ENCODE measurements around the gene CMTM7.
"Not testable (repeated sequence)": the region's sequence is repeated elsewhere in the genome, so short reads cannot be mapped to it uniquely, and the experiment has no call there.

The CMTM7 gene

DNA sequence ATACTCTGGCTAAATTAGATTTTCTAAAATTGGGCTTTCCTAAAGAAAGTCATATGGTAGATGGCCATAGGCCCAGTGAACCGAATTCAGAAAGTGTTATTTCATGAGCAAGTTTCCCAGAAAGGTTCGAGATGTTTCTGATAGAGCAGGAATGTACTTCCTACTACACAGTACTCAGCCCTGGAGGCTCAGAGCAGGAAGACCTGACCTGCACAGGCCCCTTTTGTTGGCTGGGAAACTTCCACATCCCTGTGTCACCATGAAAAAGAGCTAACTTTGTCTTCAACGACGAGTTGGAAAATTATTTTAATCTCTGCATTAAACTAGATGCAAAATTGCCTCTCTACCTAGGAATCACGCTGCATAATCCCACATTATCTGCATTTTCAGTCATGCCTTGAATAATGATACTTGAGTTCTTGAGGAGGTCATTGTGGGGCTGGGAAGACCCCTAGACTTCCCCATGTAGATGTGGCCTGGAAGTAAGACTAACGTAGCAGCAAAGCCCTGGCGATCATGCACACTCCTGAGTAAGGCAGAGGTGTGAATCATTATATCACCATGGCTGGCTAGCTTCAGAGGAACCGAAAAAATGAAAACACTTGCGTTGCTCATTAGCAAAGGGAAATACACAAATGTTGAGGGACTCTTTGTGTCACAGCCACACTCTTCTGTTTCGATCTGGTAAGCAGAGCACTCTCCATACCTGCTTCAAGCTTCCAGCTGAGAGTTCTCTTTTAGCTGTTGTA lies 47.1 kb downstream of the CMTM7 start:
- ATAC-seq (peak; percentile 88), DNase-seq (peak; percentile 49)

DNA sequence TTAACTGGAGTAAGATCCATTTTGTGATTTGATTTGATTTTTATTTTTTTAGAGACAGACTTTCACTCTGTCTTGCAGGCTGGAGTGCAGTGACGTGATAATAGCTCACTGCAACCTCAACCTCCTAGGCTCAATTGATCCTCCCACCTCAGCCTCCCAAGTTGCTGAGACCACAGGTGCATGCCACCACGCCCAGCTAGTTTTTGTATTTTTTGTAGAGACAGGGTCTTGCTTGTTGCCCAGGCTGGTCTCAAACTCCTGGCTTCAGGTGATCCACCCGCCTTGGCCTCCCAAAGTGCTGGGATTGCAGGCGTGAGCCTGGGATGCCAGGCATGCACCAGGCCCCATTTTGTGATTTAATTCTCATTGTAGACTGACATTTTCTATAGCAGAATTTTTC lies 47.8 kb downstream of the CMTM7 start:
- not testable (repeated sequence) for ATAC-seq, DNase-seq

DNA sequence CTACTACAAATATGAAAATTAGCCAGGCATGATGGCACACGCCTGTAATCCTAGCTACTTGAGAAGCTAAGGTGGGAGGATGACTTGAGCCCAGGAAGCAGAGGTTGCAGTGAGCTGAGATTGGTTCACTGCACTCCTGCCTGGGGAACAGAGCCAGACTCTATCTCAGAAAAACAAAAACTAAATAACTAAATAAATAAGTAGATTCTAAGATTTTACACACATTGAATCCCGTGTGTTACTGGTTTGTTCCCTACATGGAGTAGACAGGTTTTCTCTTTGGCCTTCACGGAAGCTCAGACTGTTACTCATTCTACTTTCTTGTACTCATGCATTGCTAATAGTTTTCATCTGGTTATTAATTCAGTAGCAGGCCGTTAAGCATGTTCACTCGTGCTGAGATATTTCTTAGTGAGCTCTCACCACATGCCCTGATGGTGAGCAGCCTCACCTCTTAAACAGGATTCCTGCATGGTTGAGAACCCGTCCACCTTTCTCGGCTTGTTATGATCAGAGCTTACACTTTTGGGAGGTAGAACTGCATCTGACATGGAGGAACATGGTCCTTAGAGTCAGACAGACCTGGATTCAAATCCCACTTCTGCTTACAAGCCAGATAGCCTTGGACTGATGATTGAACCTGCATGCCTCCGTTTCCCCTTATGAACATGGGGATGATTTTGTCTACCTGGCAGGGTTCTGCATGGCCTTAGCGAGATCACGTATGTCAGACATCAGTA lies 49.1 kb downstream of the CMTM7 start:
- DNase-seq (peak; percentile 0), ATAC-seq (no peak)

DNA sequence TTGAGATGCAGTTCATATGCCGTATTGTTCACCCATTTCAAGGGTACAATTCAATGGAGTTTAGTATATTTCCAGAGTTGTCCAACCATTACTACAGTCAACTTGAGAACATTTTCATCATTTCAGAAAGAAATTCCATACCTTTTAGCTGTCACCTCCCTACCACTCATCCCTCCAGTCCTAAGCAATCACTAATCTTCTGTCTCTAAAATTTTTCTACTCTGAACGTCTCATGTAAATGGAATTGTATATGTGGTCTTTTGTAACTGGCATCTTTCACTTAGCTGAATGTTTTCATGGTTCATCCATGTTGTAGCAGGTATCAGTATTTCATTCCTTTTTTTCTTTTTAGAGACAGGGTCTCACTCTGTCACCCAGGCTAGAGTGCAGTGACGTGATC lies 51.1 kb downstream of the CMTM7 start:
- DNase-seq (no peak), ATAC-seq (no peak)

DNA sequence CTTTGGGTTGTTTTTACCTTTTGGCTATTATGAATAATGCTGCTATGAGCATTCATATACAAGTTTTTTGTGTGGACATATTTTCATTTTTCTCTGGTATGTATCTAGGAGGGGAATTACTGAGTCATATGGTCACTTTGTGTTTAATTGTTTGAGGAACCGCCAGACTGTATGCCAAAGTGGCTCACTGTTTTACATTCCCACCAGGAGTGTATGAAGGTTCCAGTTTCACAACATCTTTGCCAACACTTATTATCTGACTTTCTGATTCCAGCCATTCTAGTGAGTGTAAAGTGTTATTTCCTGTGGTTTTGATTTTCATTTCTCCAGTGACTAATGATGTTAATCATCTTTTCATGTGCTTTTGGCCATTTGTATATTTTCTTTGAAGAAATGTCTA lies 51.8 kb downstream of the CMTM7 start:
- DNase-seq, result peak; percentile 3

DNA sequence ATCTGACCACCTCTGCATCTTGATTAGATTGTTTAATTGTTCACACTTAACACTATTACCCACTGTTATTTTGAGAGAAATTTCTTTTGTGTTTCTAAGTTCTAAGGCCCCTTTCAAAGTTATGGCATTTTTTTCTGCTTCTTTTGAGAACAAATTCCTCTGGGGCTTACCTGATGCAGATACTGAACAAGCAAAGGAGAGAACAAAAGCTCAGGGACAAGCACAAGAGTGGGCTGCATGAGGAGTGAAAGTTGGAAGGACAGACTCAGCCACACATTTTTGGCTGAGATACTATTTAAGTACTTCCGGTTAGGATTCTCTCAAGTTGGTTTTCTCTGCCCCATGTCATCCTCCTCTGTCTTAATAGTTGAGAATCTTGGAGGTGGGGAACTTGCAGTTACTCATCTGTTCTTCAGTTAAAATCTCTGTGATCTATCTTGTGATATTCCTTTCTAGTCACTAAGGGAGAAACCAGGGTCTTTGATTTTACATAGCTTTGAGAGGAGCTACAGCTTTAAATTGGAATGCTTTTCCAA lies 56.3 kb downstream of the CMTM7 start:
- DNase-seq (no peak), ATAC-seq (no peak)

More for the DNA sequence above, 51.8 kb downstream of the CMTM7 start:
- ATAC-seq, result peak; percentile 49

DNA sequence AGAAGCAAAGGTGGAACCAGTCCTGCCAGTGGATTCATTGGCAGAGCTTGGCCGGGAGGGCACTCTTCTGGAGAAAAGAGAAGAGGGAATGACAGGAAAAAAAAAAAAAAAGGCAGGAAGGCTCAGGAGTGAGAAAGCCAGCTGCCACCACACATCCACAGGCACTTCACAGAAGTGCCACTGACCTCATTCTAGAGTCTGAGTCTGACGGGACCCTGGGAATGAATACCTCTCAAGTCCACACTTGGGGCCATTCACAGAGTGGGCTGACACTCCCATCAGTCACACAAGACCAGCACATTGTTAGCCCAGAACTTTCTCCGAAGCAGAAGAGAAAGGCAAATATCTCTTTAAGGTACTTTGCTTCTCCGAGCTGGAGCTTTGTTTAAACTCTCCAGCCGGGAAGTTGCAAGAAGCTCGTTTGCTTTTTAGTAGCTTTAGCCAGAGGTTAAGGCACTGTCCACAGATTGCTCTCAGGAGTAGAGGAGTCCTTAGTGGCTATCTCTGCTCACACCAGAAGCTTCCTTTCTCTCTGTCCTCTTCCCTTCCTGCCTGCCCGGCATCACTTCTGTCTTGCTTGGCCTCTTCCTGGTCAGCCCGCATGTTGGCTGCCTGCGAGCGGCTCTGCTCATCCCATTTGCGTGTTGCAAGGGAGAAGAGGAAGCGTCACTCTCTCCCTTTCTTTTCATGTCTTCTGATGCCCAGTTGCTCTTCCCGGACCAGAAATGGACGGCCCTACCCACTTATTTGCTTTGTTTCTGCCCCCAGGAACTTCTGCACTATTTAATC lies 57.2 kb downstream of the CMTM7 start:
- DNase-seq (no peak), ATAC-seq (no peak)

DNA sequence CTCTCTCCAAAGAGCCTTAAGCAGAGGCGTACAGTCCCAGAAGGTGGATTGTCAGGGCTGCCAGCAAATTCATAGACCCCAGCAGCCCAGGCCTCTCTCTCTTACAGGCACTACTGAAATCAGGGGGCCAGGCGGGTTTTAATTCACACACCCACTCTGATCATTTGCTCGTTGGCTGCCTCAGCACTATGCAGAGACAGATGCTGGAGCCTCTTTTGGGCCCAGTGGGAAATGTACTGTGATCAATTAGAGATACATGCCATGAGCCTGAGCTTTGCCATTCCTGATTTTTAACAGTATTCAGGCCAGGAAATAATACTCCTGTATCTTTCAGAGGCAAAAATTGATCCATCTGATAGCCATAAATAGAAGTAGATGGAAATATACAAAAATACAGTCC lies 58.0 kb downstream of the CMTM7 start:
- ATAC-seq (no peak), DNase-seq (no peak)

DNA sequence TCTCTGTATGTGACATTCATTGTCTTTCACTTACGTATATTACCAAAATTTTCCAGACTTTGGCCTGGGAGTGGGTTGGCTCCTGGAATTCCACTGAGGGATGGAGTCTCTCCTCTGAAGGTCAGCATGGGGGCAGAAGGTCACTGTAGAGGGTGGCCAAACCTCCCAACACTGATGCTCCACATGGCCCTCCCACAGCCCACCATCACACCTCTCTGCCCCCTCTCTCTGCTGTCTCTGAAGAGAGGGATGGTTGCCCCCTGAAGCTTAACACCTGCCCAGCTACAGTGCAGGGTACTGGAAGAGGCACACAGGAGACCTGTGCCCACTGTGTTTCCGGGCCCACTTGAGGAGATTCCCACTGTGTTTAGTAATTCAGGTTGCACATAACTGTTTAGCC lies 58.8 kb downstream of the CMTM7 start:
- no peak for DNase-seq
- no peak for ATAC-seq

DNA sequence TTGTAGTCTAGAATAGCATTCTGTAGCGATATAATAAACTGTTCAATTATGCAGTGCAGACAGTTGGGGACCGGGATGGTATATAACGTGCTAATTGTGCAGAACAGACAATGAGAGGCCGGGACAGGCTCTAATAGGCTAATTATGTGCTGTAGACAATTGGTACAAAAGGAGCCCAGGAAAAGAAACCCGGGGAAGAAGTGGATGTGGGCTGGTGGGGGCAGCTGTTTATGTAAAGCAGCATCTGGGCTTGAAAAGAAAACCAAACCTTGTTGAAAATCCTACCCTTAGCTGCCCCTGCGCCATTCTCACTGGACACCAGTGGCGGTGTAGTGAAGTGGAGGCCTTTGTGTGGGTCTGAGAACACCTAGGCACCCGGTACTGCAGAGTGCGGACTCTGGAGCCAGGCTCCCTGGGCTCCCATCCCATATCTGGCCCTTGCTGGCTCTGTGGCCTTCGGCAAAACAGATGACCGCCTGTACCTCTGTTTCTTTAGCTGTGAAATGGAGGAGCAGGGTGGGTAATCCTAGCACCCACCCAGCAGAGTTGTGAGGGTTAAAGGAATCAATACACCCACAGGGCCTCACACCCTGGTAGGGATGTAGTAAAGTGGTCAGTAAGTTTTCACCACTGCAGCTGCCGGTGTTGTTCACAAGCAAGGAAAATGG lies 59.5 kb downstream of the CMTM7 start:
- ATAC-seq (no peak), DNase-seq (peak; percentile 0)

DNA sequence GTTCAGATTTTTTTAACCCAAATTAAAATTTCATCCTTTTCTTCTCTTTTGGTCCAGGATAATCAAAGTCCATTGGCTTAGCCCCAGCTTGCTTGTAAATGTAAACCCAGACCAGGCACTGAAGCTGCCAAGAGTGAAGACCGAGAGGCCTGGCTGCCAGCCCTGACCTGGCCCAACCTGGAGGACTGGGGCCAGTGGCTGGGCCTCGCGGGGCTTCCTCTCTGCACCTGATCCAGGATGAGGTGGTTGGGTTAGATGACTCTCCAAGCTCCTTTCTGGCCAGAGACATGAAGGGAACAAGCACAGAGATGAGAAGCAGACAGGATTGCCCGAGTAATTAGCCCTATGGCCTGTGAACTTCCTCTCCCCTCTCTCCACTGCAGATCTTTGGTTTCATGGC lies 60.4 kb downstream of the CMTM7 start:
- DNase-seq (no peak), ATAC-seq (no peak)

DNA sequence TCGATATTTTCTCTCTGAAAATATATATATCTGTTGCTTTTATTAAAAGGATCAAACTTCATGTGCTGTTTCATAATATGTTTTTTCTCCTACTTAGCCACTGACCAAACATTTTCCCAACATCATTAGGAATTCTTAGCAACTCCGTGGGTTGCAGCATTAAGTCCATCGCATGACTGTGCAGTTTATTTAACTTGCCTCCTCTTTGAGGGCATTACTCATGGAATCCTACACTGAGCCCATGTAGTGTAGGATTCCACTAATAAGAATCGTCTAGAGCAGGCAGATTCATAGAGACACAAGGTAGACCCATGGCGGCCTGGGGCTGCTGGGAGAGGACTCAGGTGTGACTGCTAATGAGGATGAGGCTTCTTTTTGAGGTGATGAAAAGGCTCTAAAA lies 61.7 kb downstream of the CMTM7 start:
- DNase-seq (no peak), ATAC-seq (no peak)

DNA sequence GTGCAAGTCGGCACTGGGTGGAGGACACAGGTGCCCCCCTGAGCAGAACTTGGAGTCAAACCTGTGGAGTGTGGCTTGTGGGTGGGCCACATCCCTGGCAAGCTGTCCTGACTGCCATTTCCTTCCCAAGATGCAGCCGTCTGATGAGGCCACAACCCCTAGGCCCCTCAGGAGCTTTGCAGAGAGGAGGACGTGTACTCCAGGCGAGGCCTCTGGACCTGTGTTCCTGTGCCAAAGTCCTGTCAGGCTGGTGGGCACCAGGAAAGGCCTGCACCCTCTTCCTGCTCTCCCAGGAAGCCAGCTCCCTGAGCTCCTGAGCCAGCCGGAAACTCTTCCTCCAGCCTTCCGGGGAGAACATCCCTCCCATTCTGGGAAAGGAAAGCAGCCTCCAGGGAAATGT lies 62.5 kb downstream of the CMTM7 start:
- ATAC-seq (no peak), DNase-seq (peak; percentile 2)

DNA sequence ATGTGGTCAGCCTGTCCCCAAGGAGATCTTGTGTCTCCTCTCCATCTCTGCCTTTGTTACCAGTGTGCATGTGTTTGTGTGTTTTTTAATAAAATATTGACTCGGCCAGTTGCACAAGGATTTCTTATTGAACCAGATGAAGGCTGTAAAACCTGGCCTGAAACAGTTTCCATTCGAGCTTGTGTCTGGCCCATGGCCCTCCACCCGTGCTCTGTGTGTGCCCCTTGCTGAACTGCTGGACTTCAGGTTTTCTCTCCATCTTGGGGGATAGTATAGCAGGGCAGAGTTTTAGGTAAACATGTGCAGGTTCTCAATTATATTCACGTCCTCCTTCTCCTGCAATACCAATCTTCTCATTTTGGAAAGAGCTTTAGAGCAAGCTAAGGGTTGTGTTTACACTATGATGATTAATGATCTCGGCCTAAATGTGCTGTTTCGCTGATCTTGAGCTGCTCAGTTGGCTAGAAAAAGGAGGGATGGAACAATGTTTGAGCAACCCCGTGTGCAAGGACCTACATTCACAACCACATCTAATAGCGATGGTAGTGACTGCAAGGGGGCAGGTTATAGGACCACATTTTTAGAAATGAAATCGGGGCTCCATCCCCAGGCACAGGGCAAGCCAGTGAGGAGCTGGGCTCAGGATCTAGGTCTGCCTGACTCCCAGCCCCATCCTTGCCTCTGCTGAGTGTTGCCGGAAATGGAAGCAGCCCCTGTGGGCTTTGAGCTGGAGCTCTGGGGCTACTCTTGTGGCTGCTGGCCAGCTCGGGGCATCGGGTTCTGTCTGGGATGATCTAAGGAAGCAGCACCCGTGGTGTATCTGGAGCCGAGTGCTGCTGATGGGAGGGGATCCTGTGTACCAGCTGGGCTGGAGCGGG lies 63.3 kb downstream of the CMTM7 start:
- no peak for ATAC-seq
- DNase-seq, result no peak

DNA sequence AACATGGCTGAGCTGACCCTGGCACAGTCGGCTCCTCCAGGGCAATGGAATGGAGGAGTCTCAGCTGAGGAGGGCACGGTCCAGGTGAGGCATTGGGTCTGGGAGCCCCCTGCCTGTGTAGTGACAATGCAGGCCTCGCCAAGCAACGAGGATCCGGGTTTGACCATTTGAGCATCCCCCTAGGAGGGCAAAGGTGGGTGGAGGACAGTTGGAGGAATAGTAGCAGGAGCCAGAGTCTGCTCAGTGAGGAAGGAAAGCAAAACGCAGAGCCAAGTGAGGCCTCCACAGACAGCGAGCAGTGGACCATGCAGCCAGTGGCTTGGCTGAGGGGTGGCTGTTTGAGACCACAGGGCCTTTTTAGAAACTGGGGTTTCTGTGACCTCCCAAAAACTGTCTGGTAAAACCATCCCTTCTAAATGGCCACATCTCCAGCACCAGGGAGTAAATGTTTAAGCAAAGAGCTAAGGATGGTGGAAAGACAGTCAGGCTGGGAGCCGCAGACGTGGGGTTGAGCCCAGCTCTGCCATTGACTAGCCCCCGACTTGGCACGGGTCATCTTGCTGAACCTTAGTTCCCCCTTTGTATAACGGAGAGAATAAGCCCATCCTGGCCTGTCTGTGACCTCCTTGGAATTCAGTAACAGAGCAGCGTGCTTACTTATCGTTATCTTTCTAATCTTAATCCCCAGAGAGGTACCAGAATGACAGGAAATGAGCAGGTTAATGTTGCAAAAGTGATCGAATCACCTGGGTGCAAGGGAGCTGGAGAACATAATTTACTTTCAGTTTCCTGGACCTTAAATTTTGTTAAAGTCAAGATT lies 64.2 kb downstream of the CMTM7 start:
- ATAC-seq, result no peak

DNA sequence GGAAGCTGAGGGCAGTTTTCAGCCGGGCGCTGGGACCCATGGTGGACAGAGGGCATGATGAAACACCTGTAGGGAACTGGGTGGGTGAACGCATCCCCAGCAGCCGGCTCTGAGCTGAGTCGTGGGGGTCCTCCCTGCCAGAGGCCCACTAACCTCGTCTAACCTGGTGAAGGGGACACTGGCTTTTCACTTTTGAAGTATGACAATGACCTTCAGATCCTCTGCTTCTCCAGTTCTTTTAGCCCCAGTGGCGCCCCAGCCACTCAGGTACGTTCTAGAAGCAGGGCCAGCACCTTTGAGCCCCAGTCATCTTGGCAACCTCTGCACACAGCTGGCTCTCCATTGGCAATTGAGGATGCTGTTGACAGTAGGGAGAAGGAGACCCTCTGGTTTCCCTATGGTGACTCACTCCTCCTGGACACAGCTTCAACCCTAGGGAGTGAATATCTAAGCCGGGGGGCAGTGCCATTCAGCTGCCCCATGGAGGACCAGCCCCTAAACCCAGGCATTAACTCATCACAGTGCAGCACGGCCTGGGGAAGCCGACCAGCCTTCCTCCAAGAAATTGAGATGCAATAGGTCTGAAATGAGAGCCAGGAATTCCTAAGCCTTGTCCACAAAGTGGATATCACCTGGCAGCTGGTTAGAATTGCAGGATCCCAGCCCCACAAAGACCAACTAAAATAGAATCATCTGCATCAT lies 64.9 kb downstream of the CMTM7 start:
- DNase-seq (peak; percentile 3), ATAC-seq (no peak)

More for the DNA sequence above, 64.2 kb downstream of the CMTM7 start:
- peak; percentile 3 for DNase-seq

DNA sequence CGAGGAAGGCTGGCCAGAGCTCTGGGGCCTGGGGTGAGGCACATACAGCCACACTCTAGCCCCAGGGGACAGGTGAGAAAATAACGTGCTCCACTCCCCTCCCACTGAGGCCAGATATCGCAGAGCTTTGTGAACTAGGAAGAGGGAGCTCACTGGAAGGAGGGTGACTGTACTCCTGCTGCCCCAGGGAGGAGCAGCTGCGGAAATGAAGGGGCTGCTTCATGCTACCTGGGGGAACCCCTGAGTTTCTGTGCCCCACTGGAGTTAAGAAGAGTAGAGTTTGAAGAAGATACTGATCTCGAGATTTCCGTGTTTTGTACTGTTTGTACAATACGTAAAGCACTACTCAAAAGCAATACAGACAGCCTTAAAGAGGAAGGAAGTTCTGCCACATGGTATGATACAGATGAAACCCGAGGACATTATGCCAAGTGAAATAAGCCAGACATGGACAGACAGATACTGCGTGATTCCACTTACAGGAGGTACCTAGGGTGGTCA lies 66.4 kb downstream of the CMTM7 start:
- DNase-seq, result peak; percentile 42
- peak; percentile 45 for ATAC-seq

DNA sequence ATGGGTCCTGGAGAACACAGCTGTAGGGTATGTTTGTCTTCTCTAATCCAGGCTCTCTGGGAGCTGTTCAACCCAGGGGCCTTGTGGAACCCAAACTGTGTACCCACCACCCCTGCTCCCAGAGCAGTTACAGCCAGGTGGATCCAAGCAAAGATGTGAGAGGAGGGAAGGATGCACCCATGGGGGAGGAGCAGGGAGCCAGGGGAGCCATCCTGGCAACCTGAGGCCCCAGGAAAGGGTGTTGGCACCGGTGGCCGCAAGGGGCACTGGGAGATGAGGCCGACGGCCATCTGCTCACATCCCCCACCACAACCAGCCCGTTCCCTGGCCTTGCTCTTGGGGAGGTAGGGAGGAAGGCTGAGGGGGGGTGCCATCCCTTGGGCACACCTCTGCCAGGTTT lies 67.8 kb downstream of the CMTM7 start:
- DNase-seq (no peak), ATAC-seq (no peak)

DNA sequence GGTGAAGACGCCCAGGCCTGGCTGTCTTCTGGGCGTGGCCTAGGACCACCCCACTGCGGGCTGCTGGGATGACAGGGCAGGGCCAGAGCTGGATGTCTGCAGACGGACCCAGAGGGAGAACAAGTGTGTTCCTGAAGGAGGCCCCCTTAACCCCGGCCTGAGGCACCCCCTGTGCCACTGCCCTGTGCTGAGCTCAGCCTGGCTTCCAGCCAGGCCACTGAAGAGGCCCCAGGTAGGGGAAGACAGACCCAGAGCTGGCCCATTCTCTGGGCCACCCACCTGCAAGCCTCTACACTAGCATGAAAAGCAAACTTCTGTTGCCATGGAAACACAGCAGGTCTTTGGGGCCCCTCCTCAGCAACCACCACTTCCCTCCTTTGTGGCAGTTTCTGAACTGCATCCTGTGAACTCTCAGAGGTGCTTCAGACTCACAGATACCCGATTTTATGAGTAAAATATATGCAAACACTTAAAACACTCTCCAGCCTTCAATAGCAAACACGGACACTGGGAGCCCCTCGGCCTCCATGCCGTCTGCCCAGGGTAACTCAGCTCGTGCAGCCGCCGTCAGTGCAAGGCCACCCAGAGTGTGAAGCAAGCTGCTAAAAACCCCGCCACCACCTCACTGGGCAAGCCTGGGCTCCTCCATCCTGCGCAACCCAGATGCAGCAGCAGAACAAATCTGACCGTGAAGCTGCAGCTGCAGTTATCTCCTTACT lies 68.5 kb downstream of the CMTM7 start:
- ATAC-seq (peak; percentile 84), DNase-seq (peak; percentile 61)

Measured in stimulated activated naive CD8-positive, alpha-beta T cell treated with anti-CD3 and anti-CD28 coated beads, Interleukin-15, Interleukin-2, amounts not matched to agents 100 U/mL and 50 U/mL, for 24 hours (primary cell).